ENCODE measurements around the gene SUSD3. TPM values are rescaled to one million over a fixed set of nuclear protein-coding genes. Genes with fewer than 3 reads are reported as not detected.
A peak's percentile ranks its signal among the peaks of the same experiment; 100 is the strongest.

SUSD3 gene
- total RNA-seq, 1 experiment from 2014 or later, result 9.0 TPM

GRCh38 chr9:93009337-93010015 is 49.0 kb upstream of the SUSD3 start:
- TF ChIP-seq CTCF (conservative IDR thresholded peaks at IDR 0.05), result no peak
- Histone ChIP-seq H3K14ac (ENCODE audit: insufficient read depth, low read length) (peak overlapping the region; percentile 50; the same call in 1 of the 2 replicates), H3K4me1 (ENCODE audit: insufficient read depth, low read length) (no peaks in the 10 kb centered on the region), H3K23ac (ENCODE audit: insufficient read length, low read depth, low read length) (no peak overlapping the region), H2BK120ac (ENCODE audit: low read depth, low read length, poor library complexity, severe bottlenecking) (no peak overlapping the region), H3K18ac (ENCODE audit: insufficient read length, low read depth, low read length) (no peak overlapping the region), H4K20me1 (ENCODE audit: control insufficient read depth, insufficient read depth, insufficient read length) (no peaks in the 10 kb centered on the region), H3K56ac (ENCODE audit: insufficient read length, low read depth, low read length) (no peak overlapping the region), H4K5ac (ENCODE audit: insufficient read length, low read depth, low read length) (no peak overlapping the region), H3K27ac (ENCODE audit: insufficient read length, low read depth, low read length) (no peak overlapping the region), H3K27me3 (ENCODE audit: insufficient read depth, low read length) (no peaks in the 10 kb centered on the region), H2AK5ac (ENCODE audit: insufficient read length, low read length) (no peak overlapping the region), H3K4ac (ENCODE audit: low read depth, low read length) (no peak overlapping the region), H2BK5ac (ENCODE audit: insufficient read length, low read length) (no peak overlapping the region), H4K8ac (replicated peaks; ENCODE audit: insufficient read length, low read depth, low read length) (no peak overlapping the region), H3T11ph (ENCODE audit: low read length) (no peak overlapping the region), H4K91ac (ENCODE audit: insufficient read length, low read depth, low read length) (no peak overlapping the region), H2AFZ (ENCODE audit: low read length) (no peak overlapping the region), H3K9me3 (ENCODE audit: control insufficient read depth, low read depth, low read length) (no peaks in the 10 kb centered on the region), H2BK12ac (ENCODE audit: insufficient read length, low read depth, low read length) (no peak overlapping the region), H3K4me2 (ENCODE audit: insufficient read depth, insufficient read length, low read length) (no peak overlapping the region), H2BK15ac (ENCODE audit: low read depth, low read length) (no peak overlapping the region), H3K79me1 (ENCODE audit: insufficient read depth, low read depth, low read length, poor library complexity, severe bottlenecking) (no peaks in the 10 kb centered on the region), H3K79me2 (ENCODE audit: insufficient read depth, low read length) (no peaks in the 10 kb centered on the region), H3K23me2 (ENCODE audit: insufficient read length, low read depth, low read length, poor library complexity, severe bottlenecking) (no peaks in the 10 kb centered on the region), H3K9ac (ENCODE audit: extremely low read depth, insufficient read length, low read length) (no peak overlapping the region), H2BK20ac (ENCODE audit: low read depth, low read length, poor library complexity, severe bottlenecking) (no peak overlapping the region)
- Mint-ChIP-seq H3K4me3 (no peak overlapping the region), H3K27ac (no peak overlapping the region; a peak in 1 of 7 replicates), H3K27me3 (ENCODE audit: low read depth) (peaks cover under 1% of the 10 kb centered on the region), H3K4me1 (peaks cover 16 to 26% of the 10 kb centered on the region in 2 experiments), H3K9me3 (no peaks in the 10 kb centered on the region; a peak in 1 of 5 replicates), H3K36me3 (ENCODE audit: insufficient read depth in 1 of 3, low read depth in 3 of 3) (no peaks in the 10 kb centered on the region)
- WGBS (ENCODE audit: extremely low coverage, insufficient read length, low lambda C conversion rate), result no CpG with 5 or more reads among the region's 21 CpGs
- peak; percentile 20 for DNase-seq

Data from H9 (cell line).